ENCODE measurements around the gene CCNF.

The CCNF gene

GRCh38 chr16:2388139-2388874, 40.9 kb upstream of the CCNF start:
- H3K9ac ChIP-seq (ENCODE audit: insufficient read length, low read depth): no peak overlapping the region
- H3K27me3 ChIP-seq (ENCODE audit: insufficient read depth, insufficient read length): no peaks in the 10 kb centered on the region
- no peak for TF ChIP-seq SUZ12 (IDR thresholded peaks at IDR 0.05; ENCODE audit: extremely low read depth, insufficient read depth, insufficient read length)
- no peak for TF ChIP-seq YY1 (IDR thresholded peaks at IDR 0.05; ENCODE audit: insufficient read depth, insufficient read length)
- no peak for TF ChIP-seq ZNF274 (IDR thresholded peaks at IDR 0.05; ENCODE audit: low read depth, low read length)
- DNase-seq (ENCODE audit: low read depth, low spot score): no peak
- H3K4me1 ChIP-seq (ENCODE audit: insufficient read depth, insufficient read length): no peaks in the 10 kb centered on the region
- H3K36me3 ChIP-seq (ENCODE audit: insufficient read depth, insufficient read length, low read length): no peaks in the 10 kb centered on the region
- no peak overlapping the region for H3K4me3 ChIP-seq (ENCODE audit: insufficient read length, low read depth)
- peaks cover 15% of the 10 kb centered on the region for H3K9me3 ChIP-seq (ENCODE audit: insufficient read depth, low read length)

- TF ChIP-seq ZNF274 (IDR thresholded peaks at IDR 0.05; ENCODE audit: low read depth, low read length) (no peak), SUZ12 (IDR thresholded peaks at IDR 0.05; ENCODE audit: extremely low read depth, insufficient read depth, insufficient read length) (no peak), YY1 (IDR thresholded peaks at IDR 0.05; ENCODE audit: insufficient read depth, insufficient read length) (no peak)
- no peak overlapping the region for H3K9ac ChIP-seq (ENCODE audit: insufficient read length, low read depth)
- no peaks in the 10 kb centered on the region for H3K36me3 ChIP-seq (ENCODE audit: insufficient read depth, insufficient read length, low read length)
- H3K4me3 ChIP-seq (ENCODE audit: insufficient read length, low read depth): no peak overlapping the region
- H3K9me3 ChIP-seq (ENCODE audit: insufficient read depth, low read length): peaks cover 15% of the 10 kb centered on the region
- no peaks in the 10 kb centered on the region for H3K27me3 ChIP-seq (ENCODE audit: insufficient read depth, insufficient read length)
- no peaks in the 10 kb centered on the region for H3K4me1 ChIP-seq (ENCODE audit: insufficient read depth, insufficient read length)
- DNase-seq (ENCODE audit: low read depth, low spot score): no peak
Observed at GRCh38 chr16:2388875-2389433, 40.3 kb upstream of the CCNF start.

- no peaks in the 10 kb centered on the region for H3K36me3 ChIP-seq (ENCODE audit: insufficient read depth, insufficient read length, low read length)
- H3K4me1 ChIP-seq (ENCODE audit: insufficient read depth, insufficient read length): no peaks in the 10 kb centered on the region
- no peak overlapping the region for H3K4me3 ChIP-seq (ENCODE audit: insufficient read length, low read depth)
- DNase-seq (ENCODE audit: low read depth, low spot score): no peak
- H3K27me3 ChIP-seq (ENCODE audit: insufficient read depth, insufficient read length): no peaks in the 10 kb centered on the region
- H3K9me3 ChIP-seq (ENCODE audit: insufficient read depth, low read length): peaks cover 15% of the 10 kb centered on the region
- TF ChIP-seq SUZ12 (IDR thresholded peaks at IDR 0.05; ENCODE audit: extremely low read depth, insufficient read depth, insufficient read length): no peak
- H3K9ac ChIP-seq (ENCODE audit: insufficient read length, low read depth): no peak overlapping the region
Observed at GRCh38 chr16:2392025-2392424, 37.2 kb upstream of the CCNF start.

- Histone ChIP-seq H3K4me3 (ENCODE audit: insufficient read length, low read depth) (no peak overlapping the region), H3K36me3 (ENCODE audit: insufficient read depth, insufficient read length, low read length) (no peaks in the 10 kb centered on the region), H3K27me3 (ENCODE audit: insufficient read depth, insufficient read length) (no peaks in the 10 kb centered on the region), H3K9ac (ENCODE audit: insufficient read length, low read depth) (no peak overlapping the region), H3K9me3 (ENCODE audit: insufficient read depth, low read length) (0 out of 2 replicates have a peak, but pooled peaks cover 9% of the 10 kb centered on the region), H3K4me1 (ENCODE audit: insufficient read depth, insufficient read length) (no peaks in the 10 kb centered on the region)
- no peak for TF ChIP-seq SUZ12 (IDR thresholded peaks at IDR 0.05; ENCODE audit: extremely low read depth, insufficient read depth, insufficient read length)
- no peak for TF ChIP-seq YY1 (IDR thresholded peaks at IDR 0.05; ENCODE audit: insufficient read depth, insufficient read length)
- no peak for TF ChIP-seq ZNF274 (IDR thresholded peaks at IDR 0.05; ENCODE audit: low read depth, low read length)
- no peak for DNase-seq (ENCODE audit: low read depth, low spot score)
Observed at GRCh38 chr16:2398520-2398919, 30.7 kb upstream of the CCNF start.

GRCh38 chr16:2404099-2404498, 25.1 kb upstream of the CCNF start:
- no peaks in the 10 kb centered on the region for H3K4me1 ChIP-seq (ENCODE audit: insufficient read depth, insufficient read length)
- TF ChIP-seq SUZ12 (IDR thresholded peaks at IDR 0.05; ENCODE audit: extremely low read depth, insufficient read depth, insufficient read length) (no peak), ZNF274 (IDR thresholded peaks at IDR 0.05; ENCODE audit: low read depth, low read length) (no peak), YY1 (IDR thresholded peaks at IDR 0.05; ENCODE audit: insufficient read depth, insufficient read length) (no peak)
- H3K4me3 ChIP-seq (ENCODE audit: insufficient read length, low read depth): no peak overlapping the region
- H3K9ac ChIP-seq (ENCODE audit: insufficient read length, low read depth): no peak overlapping the region
- no peaks in the 10 kb centered on the region for H3K9me3 ChIP-seq (ENCODE audit: insufficient read depth, low read length)
- no peaks in the 10 kb centered on the region for H3K36me3 ChIP-seq (ENCODE audit: insufficient read depth, insufficient read length, low read length)
- DNase-seq (ENCODE audit: low read depth, low spot score): no peak
- no peaks in the 10 kb centered on the region for H3K27me3 ChIP-seq (ENCODE audit: insufficient read depth, insufficient read length)

- Histone ChIP-seq H3K36me3 (ENCODE audit: insufficient read depth, insufficient read length, low read length) (no peaks in the 10 kb centered on the region), H3K4me1 (ENCODE audit: insufficient read depth, insufficient read length) (no peaks in the 10 kb centered on the region), H3K27me3 (ENCODE audit: insufficient read depth, insufficient read length) (no peaks in the 10 kb centered on the region), H3K9ac (ENCODE audit: insufficient read length, low read depth) (no peak overlapping the region), H3K9me3 (ENCODE audit: insufficient read depth, low read length) (no peaks in the 10 kb centered on the region), H3K4me3 (ENCODE audit: insufficient read length, low read depth) (no peak overlapping the region)
- TF ChIP-seq YY1 (IDR thresholded peaks at IDR 0.05; ENCODE audit: insufficient read depth, insufficient read length): no peak
- no peak for TF ChIP-seq SUZ12 (IDR thresholded peaks at IDR 0.05; ENCODE audit: extremely low read depth, insufficient read depth, insufficient read length)
- TF ChIP-seq ZNF274 (IDR thresholded peaks at IDR 0.05; ENCODE audit: low read depth, low read length): no peak
- DNase-seq (ENCODE audit: low read depth, low spot score): no peak
Observed at GRCh38 chr16:2415085-2415484, 14.2 kb upstream of the CCNF start.

GRCh38 chr16:2420035-2420434, 9.2 kb upstream of the CCNF start:
- Histone ChIP-seq H3K27me3 (ENCODE audit: insufficient read depth, insufficient read length) (no peaks in the 10 kb centered on the region), H3K4me1 (ENCODE audit: insufficient read depth, insufficient read length) (peaks cover 8% of the 10 kb centered on the region), H3K36me3 (ENCODE audit: insufficient read depth, insufficient read length, low read length) (no peaks in the 10 kb centered on the region), H3K9me3 (ENCODE audit: insufficient read depth, low read length) (no peaks in the 10 kb centered on the region), H3K9ac (ENCODE audit: insufficient read length, low read depth) (no peak overlapping the region), H3K4me3 (ENCODE audit: insufficient read length, low read depth) (no peak overlapping the region)
- no peak for TF ChIP-seq YY1 (IDR thresholded peaks at IDR 0.05; ENCODE audit: insufficient read depth, insufficient read length)
- no peak for TF ChIP-seq SUZ12 (IDR thresholded peaks at IDR 0.05; ENCODE audit: extremely low read depth, insufficient read depth, insufficient read length)
- TF ChIP-seq ZNF274 (IDR thresholded peaks at IDR 0.05; ENCODE audit: low read depth, low read length): no peak
- DNase-seq (ENCODE audit: low read depth, low spot score): no peak

Data from NT2/D1 (cell line).